A172 (cell line): Measurements from ENCODE around the gene CEACAM20. TPM values are rescaled to one million over a fixed set of nuclear protein-coding genes. Genes with fewer than 3 reads are reported as not detected.
"Not testable (repeated sequence)": the region's sequence is repeated elsewhere in the genome, so short reads cannot be mapped to it uniquely, and the experiment has no call there.

ENCODE experiments used
- DNase-seq: peaks from one replicate; pipeline ENCODE4 v3.0.0-alpha.2; 2015; ENCODE audit warnings: low spot score
- total RNA-seq: library from RNA; depleted of rRNA; stranded (reverse); fragments of >200 nt; shearing (Covaris generic); gene quantifications from 2 replicates; pipeline ENCODE4 v1.2.3, GENCODE V29; 2014; rRNA removed

The CEACAM20 gene
- not detected in 2 replicates for total RNA-seq

DNA sequence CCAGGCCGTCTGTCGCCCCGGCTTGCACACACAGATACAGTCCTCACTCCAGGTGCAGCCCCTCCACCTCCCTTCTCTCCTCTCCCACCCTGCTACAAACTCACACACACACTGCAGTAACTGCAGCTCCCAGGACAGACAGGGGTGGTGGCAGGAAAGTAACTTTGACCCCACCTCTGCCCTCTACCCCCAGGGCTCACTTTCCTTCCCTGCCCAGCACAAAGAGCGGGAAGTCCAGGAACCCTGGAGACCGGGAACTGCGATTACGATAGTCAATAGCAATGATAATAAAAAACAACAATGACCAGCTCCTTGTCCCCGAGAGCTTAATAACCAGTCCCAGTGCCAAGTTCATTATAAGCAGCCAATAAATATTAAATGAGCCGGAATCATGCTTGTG lies at the start of gene CEACAM20:
Gene CEACAM20, minus strand, starts transcription at position 140 of the 400 bp plus-strand sequence. CDS start 166 bp downstream, outside the sequence.
- DNase-seq, result no peak

DNA sequence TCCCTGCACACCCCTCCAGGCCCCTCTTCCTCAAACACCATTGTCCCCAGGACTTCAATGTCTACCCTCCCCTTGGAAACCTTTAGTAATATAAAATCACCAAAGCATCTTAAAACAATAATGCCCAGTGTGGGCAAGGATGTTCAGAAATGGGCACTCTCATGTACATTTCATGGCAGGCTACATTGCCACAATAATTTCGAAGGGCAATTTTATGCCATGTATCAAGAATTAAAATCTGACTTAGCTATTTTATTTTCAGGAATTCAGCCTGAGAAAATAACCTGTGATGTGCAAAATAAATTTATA lies 48.0 kb upstream of the CEACAM20 start:
- DNase-seq, result no peak

DNA sequence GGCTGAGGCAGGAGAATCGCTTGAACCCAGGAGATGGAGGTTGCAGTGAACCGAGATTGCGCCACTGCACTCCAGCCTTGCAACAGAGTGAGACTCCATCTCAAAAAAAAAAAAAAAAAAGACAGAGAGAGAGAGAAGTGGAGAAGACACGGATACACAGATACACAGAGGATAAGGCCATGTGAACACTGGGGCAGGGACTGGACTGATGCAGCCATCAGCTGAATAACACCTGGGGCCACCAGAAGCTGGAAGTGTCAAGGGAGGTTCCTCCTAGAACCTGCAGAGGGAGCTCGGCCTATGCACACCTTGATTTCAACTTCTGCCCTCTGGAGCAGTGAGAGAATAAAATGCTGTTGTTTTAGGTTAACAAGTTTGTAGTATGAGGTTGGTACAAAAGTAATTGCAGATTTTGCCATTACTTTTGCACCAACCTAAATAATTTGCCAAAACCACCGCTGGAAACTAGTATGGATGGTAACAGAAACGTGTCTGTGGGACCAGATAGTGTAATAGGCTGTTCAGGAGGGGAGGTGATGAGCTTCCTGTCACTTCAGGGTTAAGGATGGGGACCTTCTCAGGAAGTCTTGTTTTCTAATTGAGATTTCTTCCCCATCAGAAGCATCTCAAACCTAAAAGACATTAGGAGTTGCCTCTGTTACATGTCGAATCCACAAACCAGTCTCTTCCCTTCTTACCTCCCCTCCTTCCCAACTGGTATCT lies 47.5 kb upstream of the CEACAM20 start:
- peak; percentile 74 for DNase-seq

DNA sequence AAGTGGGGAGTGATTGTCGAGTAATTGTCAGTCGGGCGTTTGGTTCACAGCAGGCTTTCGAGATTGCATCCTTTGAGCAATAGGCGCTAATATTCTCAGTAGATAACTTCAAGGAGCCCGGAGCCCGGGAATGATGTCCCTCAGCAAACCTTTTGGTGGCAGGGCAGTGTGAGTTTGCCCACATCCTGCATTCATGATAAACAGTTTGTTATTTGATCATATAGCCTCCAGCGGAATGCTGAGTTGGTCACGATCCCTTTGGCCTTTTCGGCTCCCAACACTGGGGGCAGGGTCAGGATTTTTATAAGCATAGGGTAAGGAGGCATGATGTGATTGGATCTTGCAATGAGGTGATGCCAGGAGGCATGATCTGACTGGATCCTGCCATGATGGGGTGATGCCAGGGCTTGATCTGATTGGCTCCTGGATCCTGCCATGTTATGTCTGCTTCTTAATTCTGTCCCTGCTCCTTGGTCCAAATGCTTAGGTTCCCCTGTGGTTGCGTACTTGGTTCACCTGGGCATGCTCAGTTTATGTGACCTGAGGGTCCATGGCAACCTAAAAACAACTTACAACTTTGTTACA lies 45.7 kb upstream of the CEACAM20 start:
- peak; percentile 45 for DNase-seq

DNA sequence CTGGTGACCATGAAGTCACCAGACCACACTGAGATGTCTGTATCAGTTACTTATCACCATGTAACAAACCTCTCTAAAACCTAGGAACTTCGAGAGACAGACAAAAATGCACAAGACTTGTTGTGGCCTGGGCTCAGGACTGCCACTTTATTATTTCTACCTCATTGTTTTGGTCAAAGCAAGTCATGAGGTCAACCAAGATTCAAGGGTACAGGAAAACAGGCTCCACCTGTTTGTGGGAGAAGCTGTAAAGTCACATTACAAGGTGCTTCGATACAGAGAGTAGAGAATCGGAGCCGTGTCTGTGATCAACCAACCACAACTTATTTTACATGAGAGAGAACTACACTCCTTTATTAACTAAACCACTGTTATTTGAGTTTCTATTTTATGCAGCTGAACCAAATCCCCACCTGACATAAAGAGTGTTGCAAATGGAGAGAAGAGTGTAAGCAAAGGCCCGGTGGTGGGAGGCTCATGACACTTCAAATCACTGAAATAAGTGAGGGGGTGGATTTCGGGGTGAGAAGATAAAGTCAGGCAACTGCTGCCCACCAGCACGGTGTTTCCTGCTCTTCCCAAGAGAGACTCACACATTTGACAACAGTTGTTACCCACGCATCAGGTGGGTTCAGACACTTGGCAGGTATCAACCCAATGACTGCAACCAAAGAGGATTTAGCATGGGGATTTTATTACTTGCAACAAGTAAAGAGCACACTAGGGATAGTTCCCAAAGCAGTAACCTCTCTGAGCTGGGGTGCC lies 44.9 kb upstream of the CEACAM20 start:
- DNase-seq, result no peak

DNA sequence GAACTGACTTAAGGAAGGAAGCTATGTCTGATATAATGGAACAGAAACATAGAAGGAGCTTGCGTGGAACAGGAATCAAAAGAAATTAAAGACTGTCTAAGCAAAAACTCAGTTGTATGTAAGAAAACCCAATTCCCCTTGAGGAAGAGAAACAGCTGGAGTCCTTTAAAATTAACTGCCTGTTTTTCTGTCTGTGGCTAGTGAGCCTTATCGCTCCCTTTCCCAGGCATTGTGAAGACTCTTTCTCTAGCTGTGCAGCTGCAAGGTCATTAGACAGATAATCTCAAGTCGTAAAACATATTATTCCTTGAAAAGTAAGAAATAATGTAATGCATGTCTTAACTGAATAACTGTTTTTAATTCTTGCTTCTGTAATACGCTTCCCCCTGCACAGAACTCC lies 44.2 kb upstream of the CEACAM20 start:
- no peak for DNase-seq

DNA sequence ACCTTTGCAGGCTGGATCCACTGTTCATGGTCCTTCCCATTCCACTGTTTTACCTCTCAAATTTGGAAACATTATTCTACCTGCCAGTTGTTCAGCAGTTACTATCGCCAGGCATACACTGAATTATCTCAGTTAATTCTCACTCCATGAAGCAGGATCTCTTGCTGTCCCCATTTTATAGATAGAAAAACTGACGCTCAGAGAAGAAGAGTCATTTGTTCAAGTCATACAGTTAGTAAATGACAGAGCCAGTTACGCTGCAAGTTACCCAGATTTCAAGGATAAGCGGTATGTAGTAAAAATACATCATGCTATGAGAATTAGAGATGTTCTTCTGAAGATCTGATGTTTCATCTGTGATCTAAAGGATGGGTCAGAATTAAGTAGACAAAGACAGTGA lies 43.7 kb upstream of the CEACAM20 start:
- no peak for DNase-seq

DNA sequence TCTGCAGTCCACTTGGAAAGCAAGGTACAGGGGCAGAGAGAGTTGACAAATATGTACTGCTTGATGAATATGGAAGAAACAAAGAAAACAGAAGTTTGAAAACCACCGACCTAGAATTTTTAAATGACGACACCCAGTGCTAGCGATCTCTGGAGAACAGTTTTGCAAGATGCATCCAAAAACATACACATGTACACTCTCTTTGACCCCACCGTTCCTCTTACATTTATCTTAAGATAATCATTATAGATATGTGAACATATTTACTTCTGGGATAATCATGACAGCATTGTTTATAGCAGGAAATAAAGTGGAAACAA lies 43.1 kb upstream of the CEACAM20 start:
- no peak for DNase-seq

DNA sequence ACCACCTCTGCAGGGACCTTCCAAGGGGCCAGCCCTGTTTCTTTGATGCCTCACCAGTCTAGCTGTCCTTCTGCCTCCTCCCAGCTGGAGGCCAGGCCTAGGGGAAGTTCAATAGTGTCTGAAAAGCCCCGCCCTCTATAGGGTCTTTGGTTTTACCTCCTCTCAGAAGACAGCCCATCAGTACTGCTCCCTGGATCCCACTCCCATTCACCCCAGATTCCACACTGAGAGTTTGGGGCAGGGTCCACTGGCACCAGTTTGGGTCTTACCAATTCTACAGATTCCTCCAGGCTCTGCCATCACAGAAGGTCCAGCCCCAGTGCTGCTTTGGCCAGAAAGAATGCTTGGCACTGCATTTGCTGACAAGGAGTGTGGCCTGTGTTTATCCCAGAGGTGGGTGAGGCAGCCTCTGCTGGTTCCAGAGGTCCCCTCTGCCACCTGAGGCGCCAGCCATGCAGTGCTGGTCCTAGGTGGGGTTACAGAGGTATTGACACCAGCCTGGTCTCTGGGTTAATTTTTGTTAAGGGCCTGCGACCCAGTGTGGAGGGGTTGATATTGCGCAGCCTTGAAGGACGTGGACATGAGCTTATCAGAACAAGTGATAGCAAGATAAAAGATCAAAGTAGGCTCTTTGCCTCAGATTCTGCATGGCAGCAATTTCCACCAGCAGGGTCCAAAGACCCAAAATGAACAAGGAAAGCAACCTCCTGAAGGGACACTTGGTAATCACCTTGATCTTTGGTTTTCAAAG lies 42.5 kb upstream of the CEACAM20 start:
- no peak for DNase-seq

DNA sequence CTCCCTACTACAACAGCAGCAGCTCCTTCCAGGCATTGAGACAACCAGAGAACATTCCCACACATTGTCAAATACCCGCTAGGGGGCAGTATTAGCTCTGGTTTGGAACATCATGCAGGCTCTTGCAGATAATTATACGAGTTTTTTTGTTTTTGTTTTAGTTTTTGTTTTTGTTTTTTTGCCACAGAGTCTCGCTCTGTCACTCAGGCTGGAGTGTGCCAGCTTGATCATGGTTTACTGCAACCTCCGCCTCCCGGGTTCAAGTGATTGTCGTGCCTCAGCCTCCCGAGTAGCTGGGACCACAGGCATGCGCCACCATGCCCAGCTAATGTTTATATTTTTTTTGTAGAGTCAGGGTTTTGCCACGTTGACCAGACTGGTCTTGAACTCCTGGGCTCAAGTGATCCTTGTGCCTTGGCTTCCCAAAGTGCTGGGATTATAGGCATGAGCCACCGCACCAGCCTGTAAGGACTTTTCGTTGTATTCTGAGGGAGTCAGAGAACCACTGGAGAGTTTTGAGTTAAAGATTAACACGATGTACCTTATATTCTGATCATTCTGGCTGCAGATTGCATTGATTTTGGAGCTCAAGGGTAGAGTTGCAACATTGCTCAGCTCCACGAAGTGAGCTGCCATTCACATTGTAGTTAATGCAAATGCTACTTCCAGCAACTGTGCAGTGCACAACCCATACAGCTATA lies 41.7 kb upstream of the CEACAM20 start:
- DNase-seq, result peak; percentile 68

DNA sequence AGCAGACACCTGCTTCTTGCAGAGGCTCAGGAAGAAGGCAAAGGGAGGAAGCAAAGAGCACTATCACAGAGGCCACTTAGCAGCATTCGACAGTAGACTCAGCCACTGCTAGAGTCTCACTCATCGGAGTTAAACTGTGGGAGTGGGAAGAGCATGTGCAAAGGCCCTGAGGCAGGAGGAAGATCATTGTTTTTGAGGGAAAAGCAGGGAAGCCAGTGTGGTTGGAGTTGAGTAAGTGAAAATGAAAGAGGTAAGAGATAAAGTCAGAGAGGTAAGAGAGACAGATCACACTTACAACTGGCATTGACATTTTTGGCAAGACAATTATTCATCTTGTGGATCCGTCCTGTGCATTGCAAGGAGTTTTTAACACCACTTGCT lies 41.1 kb upstream of the CEACAM20 start:
- no peak for DNase-seq

DNA sequence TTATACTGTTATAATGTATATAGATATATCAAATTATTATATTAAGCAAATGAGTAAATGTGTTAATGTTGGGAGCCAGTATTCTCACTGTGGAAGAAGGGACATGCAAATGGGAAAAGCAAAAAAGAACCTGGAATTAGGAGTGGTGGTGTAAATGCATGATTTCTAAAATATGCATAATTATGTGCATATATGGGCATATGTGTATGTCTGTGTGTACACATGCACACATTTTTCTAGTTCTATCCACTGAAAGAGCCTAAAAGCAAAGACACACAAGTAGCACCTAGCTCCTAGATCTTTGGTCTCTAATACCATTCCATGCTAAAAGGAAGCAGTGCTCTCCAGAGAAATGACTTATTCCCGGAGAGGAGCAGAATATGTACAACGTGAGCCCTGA lies 38.3 kb upstream of the CEACAM20 start:
- DNase-seq, result no peak

DNA sequence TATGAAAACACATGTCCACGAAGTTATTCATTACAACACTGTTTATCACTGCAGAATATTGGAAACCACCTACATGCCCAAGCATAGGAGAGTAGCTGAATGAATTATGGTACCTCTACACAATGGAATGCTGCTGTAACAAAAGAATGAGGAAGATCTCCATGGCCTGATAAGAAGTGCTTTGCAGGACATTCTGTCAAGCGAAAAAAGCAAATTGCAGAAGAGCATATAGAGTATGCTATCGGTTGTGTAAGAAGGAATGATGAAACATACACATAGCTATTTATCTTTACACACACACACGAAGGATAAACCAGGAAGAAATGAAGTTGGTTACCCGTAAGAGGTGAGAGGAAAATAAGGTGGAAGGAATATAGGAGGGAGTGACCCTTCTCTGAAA lies 37.5 kb upstream of the CEACAM20 start:
- DNase-seq, result no peak

DNA sequence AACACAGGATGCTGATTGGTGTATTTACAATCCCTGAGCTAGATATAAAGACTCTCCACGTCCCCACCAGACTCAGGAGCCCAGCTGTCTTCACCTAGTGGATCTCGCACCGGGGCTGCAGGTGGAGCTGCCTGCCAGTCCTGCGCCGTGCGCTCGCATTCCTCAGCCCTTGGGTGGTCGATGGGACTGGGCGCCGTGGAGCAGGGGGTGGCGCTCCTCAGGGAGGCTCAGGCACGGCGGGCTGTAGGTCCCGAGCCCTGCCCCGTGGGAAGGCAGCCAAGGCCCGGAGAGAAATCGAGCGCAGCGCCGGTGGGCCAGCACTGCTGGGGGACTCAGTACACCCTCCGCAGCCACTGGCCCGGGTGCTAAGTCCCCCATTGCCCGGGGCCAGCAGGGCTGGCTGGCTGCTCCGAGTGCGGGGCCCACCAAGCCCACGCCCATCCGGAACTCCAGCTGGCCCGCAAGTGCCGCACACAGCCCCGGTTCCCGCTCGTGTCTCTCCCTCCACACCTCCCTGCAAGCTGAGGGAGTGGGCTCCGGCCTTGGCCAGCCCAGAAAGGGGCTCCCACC lies 33.7 kb upstream of the CEACAM20 start:
- not testable (repeated sequence) for DNase-seq

DNA sequence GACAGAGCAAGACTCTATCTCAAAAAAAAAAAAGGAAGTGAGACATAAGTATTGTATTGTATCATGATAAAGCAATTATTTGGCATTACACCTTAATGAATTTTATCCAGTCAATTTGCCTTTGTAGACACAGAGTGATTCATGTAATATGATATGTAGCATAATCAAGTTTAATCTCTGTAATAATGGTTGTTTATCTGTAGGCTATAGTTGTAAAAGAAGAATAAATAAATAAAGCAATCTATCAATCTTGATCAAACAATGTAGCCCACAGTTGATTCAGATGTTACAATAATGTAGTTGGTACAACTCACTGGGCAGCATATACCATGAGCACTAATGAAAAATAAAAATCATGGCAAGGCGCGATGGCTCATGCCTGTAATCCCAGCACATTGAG lies 28.5 kb upstream of the CEACAM20 start:
- no peak for DNase-seq

DNA sequence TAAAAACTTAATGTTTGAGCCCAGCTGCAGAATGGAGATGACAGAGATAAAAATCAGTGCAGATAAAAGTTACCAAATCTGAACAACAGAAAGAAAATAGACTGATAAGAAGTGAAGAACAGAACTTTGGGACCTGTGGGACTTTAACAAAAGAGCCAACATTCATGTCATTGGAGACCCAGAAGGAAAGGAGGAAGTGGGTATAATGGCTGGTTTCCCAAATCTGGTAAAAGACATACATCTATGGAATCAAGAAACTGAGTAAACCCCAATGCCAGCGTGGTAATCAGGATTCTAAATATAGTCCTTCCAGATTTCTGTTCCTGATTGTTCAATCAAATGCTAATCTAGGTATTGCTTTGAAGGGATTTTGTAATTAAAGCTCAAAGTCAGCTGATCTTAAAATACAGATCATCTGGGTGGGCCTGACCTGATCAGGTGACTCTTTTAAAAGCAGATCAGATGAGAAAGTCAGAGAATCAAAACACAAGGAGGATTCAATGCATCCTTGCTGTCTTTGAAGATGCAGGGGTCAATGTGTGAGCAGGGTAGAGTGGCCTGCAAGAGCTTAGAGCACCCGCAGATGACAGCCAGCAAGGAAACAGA lies 25.3 kb upstream of the CEACAM20 start:
- DNase-seq, result no peak

DNA sequence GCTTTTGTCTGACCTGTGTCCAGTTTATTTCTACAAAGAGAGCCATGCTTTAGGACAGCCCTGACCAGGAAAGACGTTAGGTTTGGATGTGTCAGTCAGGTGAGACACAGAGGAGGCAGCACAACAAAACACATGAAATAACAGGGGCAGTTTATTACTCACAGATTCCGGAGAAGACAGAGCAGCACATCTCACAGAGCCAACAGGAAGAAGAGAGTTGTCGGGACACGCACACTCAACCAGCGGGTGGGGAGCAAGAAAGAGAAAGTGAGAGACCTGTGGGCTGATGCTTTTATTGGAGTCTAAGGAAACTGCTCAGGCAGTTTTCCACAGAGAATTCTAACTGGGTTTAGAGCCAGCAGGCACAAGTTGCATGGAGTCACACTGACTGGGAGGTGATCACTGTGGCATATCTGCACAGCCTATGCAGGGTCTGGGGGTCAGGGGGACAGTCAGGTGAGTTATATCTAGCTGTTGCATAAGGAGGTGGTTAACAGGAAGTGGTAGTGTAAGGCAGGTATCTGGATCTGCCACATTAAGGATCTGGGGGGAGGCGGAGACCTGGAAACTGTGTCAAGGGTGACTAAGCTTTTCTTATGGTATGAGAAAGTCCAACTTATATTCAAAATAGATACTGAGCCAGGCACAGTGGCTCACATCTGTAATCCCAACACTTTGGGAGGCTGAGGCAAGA lies 24.1 kb upstream of the CEACAM20 start:
- peak; percentile 49 for DNase-seq

DNA sequence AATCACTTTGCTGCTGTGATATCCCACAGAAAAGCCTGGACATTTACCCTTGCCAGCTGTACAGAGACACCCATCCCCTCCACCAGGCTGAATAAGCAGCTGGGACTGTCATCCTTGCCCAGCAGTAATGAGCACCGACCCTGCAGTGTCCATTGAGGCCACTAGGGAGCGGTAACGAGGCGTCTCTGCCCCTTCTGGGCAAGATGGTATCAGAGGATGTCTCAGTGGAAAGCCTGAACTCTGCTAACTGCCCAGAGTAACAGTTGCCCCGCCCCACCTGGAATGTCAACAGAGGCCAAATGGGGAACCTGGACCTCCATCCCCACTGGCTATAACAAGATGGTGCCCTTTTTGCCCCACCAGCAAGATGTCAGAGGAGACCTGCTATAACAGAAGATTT lies 22.8 kb upstream of the CEACAM20 start:
- DNase-seq, result peak; percentile 33

DNA sequence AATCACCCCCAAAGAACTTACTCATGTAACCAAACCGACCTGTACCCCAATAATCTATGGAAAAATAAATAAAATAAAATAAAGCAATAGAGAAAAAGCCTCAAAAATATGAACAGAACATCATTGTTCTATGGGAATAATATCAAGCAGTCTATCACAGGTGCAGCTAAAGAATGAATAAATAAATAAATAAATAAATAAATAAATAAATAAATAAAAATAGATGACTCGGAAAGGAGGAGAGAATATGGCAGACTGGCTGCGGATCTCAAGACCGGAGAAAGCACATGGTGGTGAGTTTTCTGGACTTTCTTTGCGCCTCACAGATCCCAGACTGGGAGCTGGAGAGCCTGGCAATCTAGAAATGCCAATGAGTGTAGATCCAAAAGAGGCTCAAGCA lies 22.4 kb upstream of the CEACAM20 start:
- no peak for DNase-seq

DNA sequence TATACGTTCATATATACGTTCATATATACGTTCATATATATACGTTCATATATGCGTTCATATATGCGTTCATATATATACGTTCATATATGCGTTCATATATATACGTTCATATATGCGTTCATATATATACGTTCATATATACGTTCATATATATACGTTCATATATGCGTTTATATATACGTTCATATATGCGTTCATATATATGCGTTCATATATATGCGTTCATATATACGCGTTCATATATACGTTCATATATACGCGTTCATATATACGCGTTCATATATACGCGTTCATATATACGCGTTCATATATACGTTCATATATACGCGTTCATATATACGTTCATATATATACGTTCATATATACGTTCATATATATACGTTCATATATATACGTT lies 21.5 kb upstream of the CEACAM20 start:
- DNase-seq, result not testable (repeated sequence)

DNA sequence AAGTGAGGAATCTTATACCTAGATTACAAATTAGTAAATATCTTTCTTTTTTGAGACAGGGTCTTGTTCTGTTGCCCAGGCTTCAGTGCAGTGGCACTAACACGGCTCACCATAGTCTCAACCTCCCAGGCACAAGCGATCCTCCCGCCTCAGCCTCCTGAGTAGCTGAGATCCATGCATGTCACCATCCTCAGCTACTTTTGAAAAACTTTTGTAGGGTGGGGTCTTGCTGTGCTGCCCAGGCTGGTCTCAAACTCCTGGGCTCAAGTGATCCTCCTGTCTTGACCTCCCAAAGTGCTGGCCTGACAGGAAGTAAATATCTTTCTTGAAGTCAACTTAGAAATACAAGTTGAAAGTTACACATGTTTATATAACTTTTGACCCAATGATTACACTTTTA lies 20.0 kb upstream of the CEACAM20 start:
- DNase-seq, result no peak
